Natural killer cell (primary cell): ENCODE results near the gene LAMA4. TPM values are rescaled to one million over a fixed set of nuclear protein-coding genes. Genes with fewer than 3 reads are reported as not detected.

Experiments used
- ATAC-seq, 3 donors: fragments of 150-1000 bp in 2 of 3; fragments of 200-7000 bp in 1 of 3; cut with Tn5 transposase; 1 replicate in 1 of 3; 2 replicates in 2 of 3; pipeline ENCODE4 v1.10.0; 2021; ENCODE audit warnings: mild to moderate bottlenecking in 2 of 3, moderate library complexity in 2 of 3
- DNase-seq, 2 donors: peaks; one replicate each; pipeline versions ENCODE4 v3.0.0 to v3.0.0-alpha.2; 2013 to 2021; ENCODE audit warnings: mixed read lengths in 1 of 2
- H3K27ac ChIP-seq: one replicate; pipeline ENCODE4 v1.5.1; 2013; ENCODE audit warnings: mild to moderate bottlenecking, low read length
- H3K27me3 ChIP-seq: one replicate; pipeline ENCODE4 v1.6.1; 2013; ENCODE audit warnings: low read length; ENCODE audit not compliant: control insufficient read depth, insufficient read depth
- H3K36me3 ChIP-seq: one replicate; pipeline ENCODE4 v1.6.1; 2013; ENCODE audit warnings: low read length; ENCODE audit not compliant: control insufficient read depth, insufficient read depth
- H3K4me1 ChIP-seq: one replicate; pipeline ENCODE4 v1.6.1; 2013; ENCODE audit warnings: low read length; ENCODE audit not compliant: control insufficient read depth, insufficient read depth
- H3K4me3 ChIP-seq: one replicate; pipeline ENCODE4 v1.5.1; 2013; ENCODE audit warnings: low read length
- H3K9me3 ChIP-seq: one replicate; pipeline ENCODE4 v1.6.1; 2013; ENCODE audit warnings: low read length; ENCODE audit not compliant: control insufficient read depth, insufficient read depth
- H3K27ac Mint-ChIP-seq, 2 donors: one replicate each; pipeline ENCODE4 v1.8.0; 2022; ENCODE audit warnings: mild to moderate bottlenecking in 2 of 2, mixed read lengths in 2 of 2, moderate library complexity in 1 of 2
- H3K27me3 Mint-ChIP-seq, 2 donors: one replicate each; pipeline ENCODE4 v1.8.0; 2022; ENCODE audit warnings: low read depth in 2 of 2, mixed read lengths in 2 of 2
- H3K36me3 Mint-ChIP-seq: one replicate; pipeline ENCODE4 v1.8.0; 2022; ENCODE audit warnings: mixed read lengths
- H3K4me1 Mint-ChIP-seq, 2 donors: one replicate each; pipeline ENCODE4 v1.8.0; 2022; ENCODE audit warnings: mixed read lengths in 2 of 2
- H3K4me3 Mint-ChIP-seq: one replicate; pipeline ENCODE4 v1.8.0; 2022; ENCODE audit warnings: mild to moderate bottlenecking, moderate library complexity, mixed read lengths
- H3K9me3 Mint-ChIP-seq, 2 donors: one replicate each; pipeline ENCODE4 v1.8.0; 2022; ENCODE audit warnings: mixed read lengths in 2 of 2
- WGBS: methylation state at CpG from one replicate; pipeline ENCODE4 v1.1.7; 2013; ENCODE audit warnings: missing lambda C conversion rate; ENCODE audit not compliant: insufficient coverage; 5-methylcytosine and 5-hydroxymethylcytosine counted together
- intact Hi-C: fragments of 100-400 bp; cut with micrococcal nuclease; formaldehyde crosslinking; loops from one replicate; pipeline ENCODE4 v1.14.2; 2022
- total RNA-seq, 4 donors: library from RNA; stranded (reverse); fragments of 120-200 nt in 1 of 4; gene quantifications; one replicate each; pipeline versions ENCODE4 v1.2.3 to v1.2.4, GENCODE V29; 2013 to 2022
- TF ChIP-seq, protein P1 (sequence below): fragments of 200-600 bp; IDR thresholded peaks from one replicate; pipeline ENCODE4 v1.8.0; 2022; ENCODE audit warnings: antibody characterized with exemption

Gene LAMA4
- total RNA-seq, 3 donors from 2014 or later (not counting 1 experiment from before 2014, with no cell fraction given) = not detected

DNA sequence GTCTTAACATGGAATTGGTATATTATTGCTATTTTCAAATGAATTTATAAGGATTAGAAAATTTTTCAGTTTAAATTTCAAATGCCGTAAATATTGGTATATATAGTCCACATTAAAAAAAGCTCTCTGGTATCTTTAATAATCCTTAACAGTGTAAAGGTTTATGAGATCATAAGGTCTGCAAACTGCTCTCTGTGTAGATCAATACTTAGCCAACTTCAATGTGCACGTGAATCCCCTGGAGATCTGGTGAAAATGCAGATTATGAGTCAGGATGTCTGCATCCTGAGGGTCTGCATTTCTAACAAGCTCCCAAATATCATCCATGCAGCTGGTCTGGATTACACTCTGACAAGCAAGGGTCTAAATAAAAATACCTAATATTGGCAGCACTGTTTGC, 43.5 kb downstream of the LAMA4 start:
- Mint-ChIP-seq H3K36me3 (no peaks in the 10 kb centered on the region), H3K27me3 (peaks cover 24 to 48% of the 10 kb centered on the region in 2 donors), H3K9me3 (no peaks in the 10 kb centered on the region), H3K4me3 (no peak overlapping the region), H3K27ac (no peak overlapping the region), H3K4me1 (no peaks in the 10 kb centered on the region)
- intact Hi-C loops = no loop called here
- ATAC-seq (no peak), DNase-seq (no peak)
- peaks cover 2% of the 10 kb centered on the region for H3K27me3 ChIP-seq
- H3K9me3 ChIP-seq = no peaks in the 10 kb centered on the region
- no peak overlapping the region for H3K27ac ChIP-seq
- no peaks in the 10 kb centered on the region for H3K36me3 ChIP-seq
- H3K4me3 ChIP-seq = no peak overlapping the region
- H3K4me1 ChIP-seq = no peaks in the 10 kb centered on the region
- TF ChIP-seq, protein P1, sequence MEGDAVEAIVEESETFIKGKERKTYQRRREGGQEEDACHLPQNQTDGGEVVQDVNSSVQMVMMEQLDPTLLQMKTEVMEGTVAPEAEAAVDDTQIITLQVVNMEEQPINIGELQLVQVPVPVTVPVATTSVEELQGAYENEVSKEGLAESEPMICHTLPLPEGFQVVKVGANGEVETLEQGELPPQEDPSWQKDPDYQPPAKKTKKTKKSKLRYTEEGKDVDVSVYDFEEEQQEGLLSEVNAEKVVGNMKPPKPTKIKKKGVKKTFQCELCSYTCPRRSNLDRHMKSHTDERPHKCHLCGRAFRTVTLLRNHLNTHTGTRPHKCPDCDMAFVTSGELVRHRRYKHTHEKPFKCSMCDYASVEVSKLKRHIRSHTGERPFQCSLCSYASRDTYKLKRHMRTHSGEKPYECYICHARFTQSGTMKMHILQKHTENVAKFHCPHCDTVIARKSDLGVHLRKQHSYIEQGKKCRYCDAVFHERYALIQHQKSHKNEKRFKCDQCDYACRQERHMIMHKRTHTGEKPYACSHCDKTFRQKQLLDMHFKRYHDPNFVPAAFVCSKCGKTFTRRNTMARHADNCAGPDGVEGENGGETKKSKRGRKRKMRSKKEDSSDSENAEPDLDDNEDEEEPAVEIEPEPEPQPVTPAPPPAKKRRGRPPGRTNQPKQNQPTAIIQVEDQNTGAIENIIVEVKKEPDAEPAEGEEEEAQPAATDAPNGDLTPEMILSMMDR = no peak
- 75% methylated on average over 1 of the region's 2 CpGs for WGBS

DNA sequence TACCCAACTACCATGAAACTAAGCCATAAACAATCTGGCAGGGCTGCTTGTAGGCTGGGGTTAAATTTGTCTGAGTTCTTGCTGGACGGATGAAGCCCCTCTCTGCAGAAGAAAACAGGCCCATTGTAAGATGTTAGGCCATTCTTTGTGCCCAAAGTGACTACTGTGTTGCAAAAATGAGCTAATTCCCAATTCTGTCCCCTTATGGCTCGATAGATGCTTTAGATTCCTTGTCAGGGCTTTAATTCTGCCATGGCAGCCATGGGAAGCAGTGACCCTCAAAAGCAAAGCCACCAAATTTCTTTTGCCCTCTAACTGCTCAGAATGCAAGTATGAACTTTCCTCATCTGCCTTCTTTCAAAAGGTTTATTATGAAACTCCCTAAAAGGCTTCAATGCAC, 45.2 kb downstream of the LAMA4 start:
- Histone ChIP-seq H3K9me3 (no peaks in the 10 kb centered on the region), H3K27ac (no peak overlapping the region), H3K27me3 (peaks cover 2% of the 10 kb centered on the region), H3K4me3 (no peak overlapping the region), H3K4me1 (no peaks in the 10 kb centered on the region), H3K36me3 (no peaks in the 10 kb centered on the region)
- no peak overlapping the region for H3K4me3 Mint-ChIP-seq
- H3K27ac Mint-ChIP-seq = no peak overlapping the region
- TF ChIP-seq, protein P1 = no peak
- ATAC-seq (no peak), DNase-seq (no peak)
- peaks cover 0 to under 1% of the 10 kb centered on the region in 2 donors for H3K4me1 Mint-ChIP-seq
- WGBS = 67% methylated on average over 2 of the region's 2 CpGs
- H3K36me3 Mint-ChIP-seq = no peaks in the 10 kb centered on the region
- intact Hi-C loops = no loop called here
- H3K9me3 Mint-ChIP-seq = no peaks in the 10 kb centered on the region
- peaks cover 31 to 62% of the 10 kb centered on the region in 2 donors for H3K27me3 Mint-ChIP-seq

DNA sequence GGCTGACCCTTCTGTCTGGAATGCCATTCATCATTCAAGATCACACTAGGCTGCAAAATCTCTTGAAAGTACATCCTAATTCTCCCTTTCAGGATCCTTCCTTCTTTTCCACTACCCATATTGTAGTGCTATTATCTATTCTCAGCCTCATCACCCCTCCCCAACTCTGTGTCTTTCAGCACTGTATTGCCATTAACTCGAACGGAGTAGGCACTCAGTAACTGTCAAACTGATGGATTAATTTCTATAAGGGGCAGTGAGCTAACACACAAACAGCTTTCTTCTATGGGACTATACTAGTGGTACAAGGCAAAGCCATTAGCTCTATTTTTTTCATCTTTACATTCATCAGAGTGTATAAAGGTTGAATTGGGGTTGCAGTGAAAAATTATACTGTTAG, 46.6 kb downstream of the LAMA4 start:
- H3K4me3 ChIP-seq = no peak overlapping the region
- H3K27me3 ChIP-seq = peaks cover 2% of the 10 kb centered on the region
- 79% methylated on average over 2 of the region's 2 CpGs for WGBS
- peaks cover 0 to 13% of the 10 kb centered on the region in 2 donors for H3K4me1 Mint-ChIP-seq
- peaks cover 24 to 62% of the 10 kb centered on the region in 2 donors for H3K27me3 Mint-ChIP-seq
- ATAC-seq (no peak), DNase-seq (no peak)
- no peak overlapping the region for H3K27ac Mint-ChIP-seq
- H3K9me3 Mint-ChIP-seq = no peaks in the 10 kb centered on the region
- TF ChIP-seq, protein P1 = no peak
- no peak overlapping the region for H3K27ac ChIP-seq
- H3K36me3 Mint-ChIP-seq = no peaks in the 10 kb centered on the region
- intact Hi-C loops = no loop called here
- no peaks in the 10 kb centered on the region for H3K9me3 ChIP-seq
- no peak overlapping the region for H3K4me3 Mint-ChIP-seq
- H3K4me1 ChIP-seq = no peaks in the 10 kb centered on the region
- H3K36me3 ChIP-seq = no peaks in the 10 kb centered on the region

DNA sequence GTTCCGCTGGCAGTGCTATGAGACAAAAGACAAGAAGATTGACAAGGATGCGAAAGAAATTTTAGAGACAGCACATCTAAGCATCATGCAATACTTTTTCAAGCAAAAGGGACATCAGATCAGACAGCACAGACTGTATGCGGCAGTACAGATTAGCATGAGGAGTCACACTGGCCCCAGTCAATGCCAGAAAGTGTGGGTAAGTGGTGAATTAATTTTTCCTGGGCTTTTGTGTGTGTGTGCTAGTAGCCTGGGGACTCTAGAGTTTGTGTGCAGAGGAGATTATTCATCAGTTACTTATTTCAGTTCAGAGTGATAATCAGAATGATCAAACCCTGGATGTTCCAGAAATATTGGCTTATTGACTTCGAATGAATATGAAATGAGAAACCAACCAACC, 47.2 kb downstream of the LAMA4 start:
- H3K27me3 ChIP-seq = peaks cover 2% of the 10 kb centered on the region
- no peak overlapping the region for H3K4me3 ChIP-seq
- Mint-ChIP-seq H3K4me3 (no peak overlapping the region), H3K36me3 (no peaks in the 10 kb centered on the region), H3K4me1 (peaks cover 0 to 13% of the 10 kb centered on the region in 2 donors), H3K9me3 (no peaks in the 10 kb centered on the region), H3K27me3 (peaks cover 24 to 66% of the 10 kb centered on the region in 2 donors), H3K27ac (no peak overlapping the region)
- 100% methylated on average over 3 of the region's 4 CpGs for WGBS
- intact Hi-C loops = no loop called here
- ATAC-seq (no peak), DNase-seq (no peak)
- H3K4me1 ChIP-seq = no peaks in the 10 kb centered on the region
- H3K27ac ChIP-seq = no peak overlapping the region
- TF ChIP-seq, protein P1 = no peak
- no peaks in the 10 kb centered on the region for H3K9me3 ChIP-seq
- H3K36me3 ChIP-seq = no peaks in the 10 kb centered on the region
